Measurements from ENCODE around the gene KRABD2.
"Not testable (repeated sequence)": the region's sequence is repeated elsewhere in the genome, so short reads cannot be mapped to it uniquely, and the experiment has no call there.

The KRABD2 gene

DNA sequence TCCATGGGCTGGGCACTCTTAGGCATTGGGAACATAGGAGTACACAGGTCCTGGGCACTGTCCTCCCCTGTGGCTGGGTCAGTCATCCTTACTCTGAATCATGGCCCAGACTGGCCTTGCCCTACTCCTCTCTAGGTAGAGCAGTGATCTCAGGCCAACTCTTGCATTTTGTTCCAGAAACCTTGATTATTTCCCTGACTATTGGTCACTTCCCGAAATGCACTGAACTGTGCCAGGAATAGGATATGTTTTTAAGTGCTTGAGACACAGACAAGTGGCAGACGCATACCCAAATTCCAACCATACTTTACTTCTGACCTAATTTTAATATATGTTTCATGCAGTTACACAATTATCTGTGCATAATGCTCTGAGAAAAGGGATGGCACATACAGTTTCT is 10.3 kb downstream of the KRABD2 start:
- peaks cover 7% of the 10 kb centered on the region for H3K4me1 ChIP-seq (ENCODE audit: control insufficient read depth, insufficient read depth, low read length)
- H3K36me3 ChIP-seq (ENCODE audit: control insufficient read depth, insufficient read depth, low read length), result peaks cover 31% of the 10 kb centered on the region
- peak overlapping the region; percentile 59 for H3K27ac ChIP-seq (ENCODE audit: low read length)
- no peak overlapping the region for H3K4me3 ChIP-seq (ENCODE audit: low read length)
- peak; percentile 47 for DNase-seq
- no peaks in the 10 kb centered on the region for H3K27me3 ChIP-seq (ENCODE audit: control insufficient read depth, insufficient read depth, low read length)
- H3K9me3 ChIP-seq (replicated peaks; ENCODE audit: control insufficient read depth, low read depth, low read length), result no peaks in the 10 kb centered on the region
- no CpG with 5 or more reads among the region's 2 CpGs for WGBS (ENCODE audit: insufficient coverage)

DNA sequence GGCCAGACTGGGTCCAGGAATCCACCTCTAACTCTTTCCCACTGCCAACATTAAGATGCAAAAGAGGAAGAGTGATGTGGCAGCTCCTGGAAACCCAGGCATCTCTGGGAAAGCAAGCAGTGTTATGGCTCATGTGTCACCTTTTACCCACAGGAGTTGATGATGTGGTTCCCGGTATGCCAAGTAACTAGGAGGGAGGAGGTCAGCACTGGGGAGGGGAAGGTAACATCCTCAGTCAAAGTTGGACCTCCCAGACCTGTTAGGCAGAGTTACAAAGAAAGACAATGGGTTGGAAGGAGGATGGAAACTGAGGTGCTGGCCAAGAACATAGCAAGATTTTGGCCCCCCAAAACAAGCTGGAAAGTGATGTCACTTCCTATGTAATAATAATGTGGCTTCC is 11.4 kb downstream of the KRABD2 start:
- no peak overlapping the region for H3K27ac ChIP-seq (ENCODE audit: low read length)
- whole genome bisulfite sequencing (ENCODE audit: insufficient coverage), result no CpG with 5 or more reads among the region's 1 CpG
- no peaks in the 10 kb centered on the region for H3K27me3 ChIP-seq (ENCODE audit: control insufficient read depth, insufficient read depth, low read length)
- H3K36me3 ChIP-seq (ENCODE audit: control insufficient read depth, insufficient read depth, low read length), result peaks cover 27% of the 10 kb centered on the region
- no peak for DNase-seq
- peaks cover 9% of the 10 kb centered on the region for H3K4me1 ChIP-seq (ENCODE audit: control insufficient read depth, insufficient read depth, low read length)
- H3K9me3 ChIP-seq (replicated peaks; ENCODE audit: control insufficient read depth, low read depth, low read length), result no peaks in the 10 kb centered on the region
- no peak overlapping the region for H3K4me3 ChIP-seq (ENCODE audit: low read length)

DNA sequence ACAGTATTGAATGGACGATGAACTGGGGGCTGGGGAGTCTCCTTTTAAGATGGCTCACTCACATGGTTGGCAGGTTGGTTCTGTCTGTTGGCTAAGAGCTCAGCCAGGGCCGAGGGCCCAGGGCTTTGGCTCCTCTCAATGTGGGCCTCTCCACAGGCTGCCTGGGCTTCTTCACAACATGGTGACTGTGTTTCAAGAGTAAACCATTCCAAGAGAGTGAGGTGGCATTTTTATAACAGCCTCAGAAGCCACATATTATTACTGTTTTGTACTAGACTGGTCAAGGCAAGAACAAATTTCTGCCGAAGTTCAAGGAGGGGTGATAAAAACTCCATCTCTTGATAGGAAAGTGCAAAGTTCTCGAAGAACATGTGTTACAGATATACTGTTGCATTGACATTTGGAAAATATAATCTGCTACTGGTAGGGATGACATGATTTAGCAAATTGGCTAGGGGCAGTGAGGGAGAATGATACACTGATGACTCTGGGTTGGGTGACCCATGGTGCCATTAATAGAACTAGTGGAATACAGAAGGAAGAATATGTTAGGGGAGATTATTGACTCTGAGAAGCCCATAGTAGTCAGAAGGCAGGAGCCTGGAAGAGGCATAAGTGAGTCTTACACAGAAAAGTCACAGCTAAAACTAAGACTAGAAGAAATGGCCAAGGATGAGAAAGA is 13.7 kb downstream of the KRABD2 start:
- peak overlapping the region; percentile 13 for H3K27ac ChIP-seq (ENCODE audit: low read length)
- no peak for DNase-seq
- 83% methylated on average over 1 of the region's 4 CpGs for WGBS (ENCODE audit: insufficient coverage)
- no peaks in the 10 kb centered on the region for H3K9me3 ChIP-seq (replicated peaks; ENCODE audit: control insufficient read depth, low read depth, low read length)
- no peak overlapping the region for H3K4me3 ChIP-seq (ENCODE audit: low read length)
- H3K27me3 ChIP-seq (ENCODE audit: control insufficient read depth, insufficient read depth, low read length), result no peaks in the 10 kb centered on the region
- peaks cover 7% of the 10 kb centered on the region for H3K36me3 ChIP-seq (ENCODE audit: control insufficient read depth, insufficient read depth, low read length)
- peaks cover 16% of the 10 kb centered on the region for H3K4me1 ChIP-seq (ENCODE audit: control insufficient read depth, insufficient read depth, low read length)

DNA sequence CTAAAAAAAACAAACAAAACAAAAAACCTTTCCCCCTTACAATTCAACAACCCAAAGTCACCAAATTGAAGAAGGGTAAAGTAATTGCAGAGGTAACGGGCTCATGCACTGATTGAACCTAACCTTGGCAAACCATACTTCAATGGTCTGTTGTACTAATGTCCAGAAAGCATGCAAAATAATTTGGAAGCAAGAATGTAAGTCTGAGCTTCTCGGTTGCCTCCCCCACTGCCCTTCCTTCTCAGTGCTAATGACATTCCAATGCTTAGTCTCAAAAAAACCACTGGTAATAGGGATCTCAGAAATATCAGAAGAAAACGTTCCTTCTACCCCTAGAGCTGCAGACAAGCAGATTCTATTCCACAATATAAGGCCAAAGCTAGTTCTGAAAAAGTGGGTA is 15.8 kb downstream of the KRABD2 start:
- no peaks in the 10 kb centered on the region for H3K27me3 ChIP-seq (ENCODE audit: control insufficient read depth, insufficient read depth, low read length)
- H3K9me3 ChIP-seq (replicated peaks; ENCODE audit: control insufficient read depth, low read depth, low read length), result no peaks in the 10 kb centered on the region
- no peak for DNase-seq
- 20% methylated on average over 1 of the region's 3 CpGs for WGBS (ENCODE audit: insufficient coverage)
- H3K36me3 ChIP-seq (ENCODE audit: control insufficient read depth, insufficient read depth, low read length), result peaks cover 4% of the 10 kb centered on the region
- no peak overlapping the region for H3K4me3 ChIP-seq (ENCODE audit: low read length)
- peaks cover 13% of the 10 kb centered on the region for H3K4me1 ChIP-seq (ENCODE audit: control insufficient read depth, insufficient read depth, low read length)
- peak overlapping the region; percentile 70 for H3K27ac ChIP-seq (ENCODE audit: low read length)

DNA sequence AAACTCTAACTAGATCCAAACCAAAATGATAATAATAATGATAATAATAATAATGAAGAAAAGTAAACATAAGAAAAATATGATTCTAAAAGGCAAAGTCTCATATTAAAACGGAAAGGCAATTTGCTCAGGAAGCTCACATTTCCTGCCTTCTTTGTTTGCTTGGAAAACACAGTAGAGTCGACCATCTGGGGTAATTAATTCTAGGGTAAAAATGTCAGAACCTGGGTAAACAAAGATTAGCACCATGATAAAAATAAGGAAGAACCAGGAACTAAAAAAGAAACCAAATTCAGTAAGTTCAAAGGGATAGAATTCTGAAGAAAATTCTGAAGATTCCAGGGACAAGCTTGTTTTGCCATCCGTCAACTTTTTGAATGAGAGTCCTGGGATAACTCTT is 16.2 kb downstream of the KRABD2 start:
- Histone ChIP-seq H3K36me3 (ENCODE audit: control insufficient read depth, insufficient read depth, low read length) (peaks cover 4% of the 10 kb centered on the region), H3K27ac (ENCODE audit: low read length) (peak overlapping the region; percentile 70), H3K27me3 (ENCODE audit: control insufficient read depth, insufficient read depth, low read length) (no peaks in the 10 kb centered on the region), H3K9me3 (replicated peaks; ENCODE audit: control insufficient read depth, low read depth, low read length) (no peaks in the 10 kb centered on the region), H3K4me1 (ENCODE audit: control insufficient read depth, insufficient read depth, low read length) (peaks cover 13% of the 10 kb centered on the region), H3K4me3 (ENCODE audit: low read length) (no peak overlapping the region)
- no CpG with 5 or more reads among the region's 3 CpGs for WGBS (ENCODE audit: insufficient coverage)
- DNase-seq, result peak; percentile 45

DNA sequence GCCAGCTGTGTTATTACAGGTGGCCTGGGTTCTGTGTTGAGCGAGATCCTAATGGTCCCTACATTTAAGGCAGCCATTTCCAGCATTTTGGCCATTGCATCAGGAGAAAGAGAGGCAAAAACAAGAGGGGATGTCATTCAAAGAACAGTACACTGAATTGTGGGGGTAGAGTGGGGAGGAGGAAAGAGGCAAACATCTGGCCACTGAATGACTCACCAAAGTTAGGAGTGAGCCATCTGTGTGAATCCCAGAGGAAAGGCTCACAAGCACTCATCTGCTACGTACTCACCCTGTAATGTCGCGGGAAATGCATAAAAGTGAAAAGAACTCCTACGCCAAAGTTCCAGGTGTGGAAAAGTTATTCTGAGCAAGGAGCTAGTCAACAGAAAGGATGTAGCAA is 16.7 kb downstream of the KRABD2 start:
- DNase-seq, result peak; percentile 92
- H3K4me3 ChIP-seq (ENCODE audit: low read length), result no peak overlapping the region
- no peaks in the 10 kb centered on the region for H3K27me3 ChIP-seq (ENCODE audit: control insufficient read depth, insufficient read depth, low read length)
- no peaks in the 10 kb centered on the region for H3K9me3 ChIP-seq (replicated peaks; ENCODE audit: control insufficient read depth, low read depth, low read length)
- H3K36me3 ChIP-seq (ENCODE audit: control insufficient read depth, insufficient read depth, low read length), result peaks cover 4% of the 10 kb centered on the region
- peaks cover 13% of the 10 kb centered on the region for H3K4me1 ChIP-seq (ENCODE audit: control insufficient read depth, insufficient read depth, low read length)
- 71% methylated on average over 1 of the region's 5 CpGs for WGBS (ENCODE audit: insufficient coverage)
- H3K27ac ChIP-seq (ENCODE audit: low read length), result peak overlapping the region; percentile 85

DNA sequence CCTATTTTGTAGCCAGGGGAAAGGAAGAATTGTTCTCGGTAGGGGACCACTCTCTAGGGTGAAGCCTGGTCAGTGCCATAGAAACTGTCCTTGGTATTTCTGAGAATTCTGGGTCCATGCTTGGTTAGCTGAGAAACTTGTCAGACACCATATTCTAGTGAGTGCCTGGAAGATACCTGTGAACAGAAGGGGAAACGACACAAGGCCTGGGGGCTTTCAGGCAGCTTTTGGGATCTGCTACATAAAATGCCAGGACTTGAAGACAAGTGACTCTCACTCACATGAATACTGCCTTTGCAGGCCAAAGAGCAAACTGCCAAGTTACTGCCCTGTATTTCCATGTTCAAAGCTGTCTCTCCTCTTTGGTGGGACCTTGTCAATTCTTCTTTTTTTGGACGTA is 18.6 kb downstream of the KRABD2 start:
- no peaks in the 10 kb centered on the region for H3K27me3 ChIP-seq (ENCODE audit: control insufficient read depth, insufficient read depth, low read length)
- no peaks in the 10 kb centered on the region for H3K36me3 ChIP-seq (ENCODE audit: control insufficient read depth, insufficient read depth, low read length)
- 76% methylated on average over 2 of the region's 3 CpGs for WGBS (ENCODE audit: insufficient coverage)
- no peak overlapping the region for H3K4me3 ChIP-seq (ENCODE audit: low read length)
- no peak for DNase-seq
- H3K27ac ChIP-seq (ENCODE audit: low read length), result no peak overlapping the region
- H3K4me1 ChIP-seq (ENCODE audit: control insufficient read depth, insufficient read depth, low read length), result peaks cover 13% of the 10 kb centered on the region
- no peaks in the 10 kb centered on the region for H3K9me3 ChIP-seq (replicated peaks; ENCODE audit: control insufficient read depth, low read depth, low read length)

DNA sequence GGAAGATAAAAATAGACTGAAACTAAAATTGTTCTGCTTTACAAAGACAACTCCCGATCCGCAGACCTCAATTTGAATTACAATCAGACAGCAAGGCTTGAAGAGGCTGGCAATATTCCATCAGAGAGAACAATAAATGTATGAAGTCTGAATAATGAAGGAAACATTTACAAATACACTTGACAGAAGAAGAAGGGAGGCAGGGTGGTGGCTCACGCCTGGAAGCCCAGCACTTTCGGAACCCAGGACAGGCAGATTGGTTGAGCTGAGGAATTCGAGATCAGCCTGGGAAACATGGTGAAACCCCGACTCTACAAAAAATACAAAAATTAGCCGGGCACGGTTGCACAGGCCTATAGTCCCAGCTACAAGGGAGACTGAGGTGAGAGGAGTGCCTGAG is 22.3 kb downstream of the KRABD2 start:
- no peak overlapping the region for H3K4me3 ChIP-seq (ENCODE audit: low read length)
- peak overlapping the region; percentile 11 for H3K27ac ChIP-seq (ENCODE audit: low read length)
- H3K9me3 ChIP-seq (replicated peaks; ENCODE audit: control insufficient read depth, low read depth, low read length), result no peaks in the 10 kb centered on the region
- peaks cover under 1% of the 10 kb centered on the region for H3K4me1 ChIP-seq (ENCODE audit: control insufficient read depth, insufficient read depth, low read length)
- H3K27me3 ChIP-seq (ENCODE audit: control insufficient read depth, insufficient read depth, low read length), result no peaks in the 10 kb centered on the region
- 70% methylated on average over 5 of the region's 8 CpGs for WGBS (ENCODE audit: insufficient coverage)
- H3K36me3 ChIP-seq (ENCODE audit: control insufficient read depth, insufficient read depth, low read length), result no peaks in the 10 kb centered on the region
- no peak for DNase-seq

DNA sequence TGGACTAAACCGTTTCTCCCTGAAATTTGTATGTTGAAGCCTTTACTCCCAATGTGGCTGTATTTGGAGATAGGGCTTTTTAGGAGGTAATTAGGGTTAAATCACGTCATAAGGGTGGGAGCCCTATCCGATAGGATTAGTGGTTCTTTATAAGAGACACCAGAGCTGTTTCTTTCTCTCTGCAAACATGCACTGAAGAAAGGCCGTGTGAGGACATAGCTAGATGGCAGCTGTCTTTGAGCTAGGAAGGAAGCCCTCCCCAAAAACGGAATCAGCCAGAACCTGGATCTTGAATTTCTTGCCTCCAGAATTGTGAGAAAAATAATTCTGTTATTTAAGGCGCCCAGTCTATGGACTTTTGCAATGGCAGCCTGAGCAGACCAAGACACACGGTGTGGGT is 22.8 kb downstream of the KRABD2 start:
- peak overlapping the region; percentile 11 for H3K27ac ChIP-seq (ENCODE audit: low read length)
- H3K27me3 ChIP-seq (ENCODE audit: control insufficient read depth, insufficient read depth, low read length), result no peaks in the 10 kb centered on the region
- no peaks in the 10 kb centered on the region for H3K9me3 ChIP-seq (replicated peaks; ENCODE audit: control insufficient read depth, low read depth, low read length)
- 60% methylated on average over 1 of the region's 7 CpGs for WGBS (ENCODE audit: insufficient coverage)
- no peaks in the 10 kb centered on the region for H3K4me1 ChIP-seq (ENCODE audit: control insufficient read depth, insufficient read depth, low read length)
- no peak overlapping the region for H3K4me3 ChIP-seq (ENCODE audit: low read length)
- H3K36me3 ChIP-seq (ENCODE audit: control insufficient read depth, insufficient read depth, low read length), result no peaks in the 10 kb centered on the region
- DNase-seq, result no peak

DNA sequence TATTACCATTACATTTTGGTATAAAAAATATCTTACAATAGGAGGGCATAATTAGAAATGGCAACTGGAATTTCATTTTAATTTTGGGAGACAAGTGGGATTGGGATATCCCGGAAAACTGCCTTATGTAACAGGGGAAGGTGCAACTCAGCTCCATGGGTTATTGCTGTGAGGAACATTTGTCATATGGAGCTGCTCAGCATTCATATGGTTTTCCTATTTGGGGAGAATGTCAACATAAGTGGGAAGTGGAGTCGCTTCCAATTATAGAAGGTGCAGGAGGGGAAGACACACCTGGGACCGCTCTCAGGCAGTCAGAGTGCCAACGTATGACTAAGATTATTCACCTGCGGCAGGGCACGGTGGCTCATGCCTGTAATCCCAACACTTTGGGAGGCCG is 26.2 kb downstream of the KRABD2 start:
- Histone ChIP-seq H3K27ac (ENCODE audit: low read length) (no peak overlapping the region), H3K4me3 (ENCODE audit: low read length) (no peak overlapping the region), H3K36me3 (ENCODE audit: control insufficient read depth, insufficient read depth, low read length) (no peaks in the 10 kb centered on the region), H3K9me3 (replicated peaks; ENCODE audit: control insufficient read depth, low read depth, low read length) (no peaks in the 10 kb centered on the region), H3K4me1 (ENCODE audit: control insufficient read depth, insufficient read depth, low read length) (no peaks in the 10 kb centered on the region), H3K27me3 (ENCODE audit: control insufficient read depth, insufficient read depth, low read length) (no peaks in the 10 kb centered on the region)
- no peak for DNase-seq
- WGBS (ENCODE audit: insufficient coverage), result 66% methylated on average over 5 of the region's 7 CpGs

DNA sequence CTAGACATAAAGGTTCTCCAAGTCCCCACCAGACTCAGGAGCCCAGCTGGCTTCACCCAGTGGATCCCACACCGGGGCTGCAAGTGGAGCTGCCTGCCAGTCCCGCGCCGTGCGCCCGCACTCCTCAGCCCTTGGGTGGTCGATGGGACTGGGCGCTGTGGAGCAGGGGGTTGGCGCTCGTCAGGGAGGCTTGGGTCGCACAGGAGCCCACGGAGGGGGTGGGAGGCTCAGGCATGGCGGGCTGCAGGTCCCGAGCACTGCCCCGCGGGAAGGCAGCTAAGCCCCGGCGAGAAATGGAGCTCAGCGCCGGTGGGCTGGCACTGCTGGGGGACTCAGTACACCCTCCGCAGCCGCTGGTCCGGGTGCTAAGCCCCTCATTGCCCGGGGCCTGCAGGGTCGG is 29.5 kb downstream of the KRABD2 start:
- H3K36me3 ChIP-seq (ENCODE audit: control insufficient read depth, insufficient read depth, low read length); H3K9me3 ChIP-seq (replicated peaks; ENCODE audit: control insufficient read depth, low read depth, low read length); H3K4me3 ChIP-seq (ENCODE audit: low read length); DNase-seq; H3K27ac ChIP-seq (ENCODE audit: low read length); H3K27me3 ChIP-seq (ENCODE audit: control insufficient read depth, insufficient read depth, low read length); H3K4me1 ChIP-seq (ENCODE audit: control insufficient read depth, insufficient read depth, low read length): not testable (repeated sequence)
- 39% methylated on average over 12 of the region's 25 CpGs for WGBS (ENCODE audit: insufficient coverage)
